ENCODE results near the gene MGST2.

DNA sequence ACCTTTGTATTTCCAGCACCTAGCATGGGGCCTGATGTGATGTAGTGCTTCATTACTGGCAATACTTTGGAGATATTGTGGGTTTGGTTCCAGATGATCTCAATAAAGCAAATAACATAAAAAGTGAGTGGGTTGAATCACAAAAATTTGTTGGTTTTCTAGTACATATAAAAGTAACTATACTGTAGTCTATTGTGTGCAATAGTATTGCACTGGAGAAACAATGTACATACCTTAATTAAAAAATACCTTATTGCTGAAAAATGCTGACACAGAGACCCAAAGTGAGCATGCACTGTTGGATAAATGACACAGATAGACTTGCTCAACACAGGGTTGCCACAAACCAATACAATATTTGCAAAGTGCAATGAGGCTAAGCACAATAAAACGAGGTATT lies 17.7 kb upstream of the MGST2 start:
- TF ChIP-seq, protein P1, sequence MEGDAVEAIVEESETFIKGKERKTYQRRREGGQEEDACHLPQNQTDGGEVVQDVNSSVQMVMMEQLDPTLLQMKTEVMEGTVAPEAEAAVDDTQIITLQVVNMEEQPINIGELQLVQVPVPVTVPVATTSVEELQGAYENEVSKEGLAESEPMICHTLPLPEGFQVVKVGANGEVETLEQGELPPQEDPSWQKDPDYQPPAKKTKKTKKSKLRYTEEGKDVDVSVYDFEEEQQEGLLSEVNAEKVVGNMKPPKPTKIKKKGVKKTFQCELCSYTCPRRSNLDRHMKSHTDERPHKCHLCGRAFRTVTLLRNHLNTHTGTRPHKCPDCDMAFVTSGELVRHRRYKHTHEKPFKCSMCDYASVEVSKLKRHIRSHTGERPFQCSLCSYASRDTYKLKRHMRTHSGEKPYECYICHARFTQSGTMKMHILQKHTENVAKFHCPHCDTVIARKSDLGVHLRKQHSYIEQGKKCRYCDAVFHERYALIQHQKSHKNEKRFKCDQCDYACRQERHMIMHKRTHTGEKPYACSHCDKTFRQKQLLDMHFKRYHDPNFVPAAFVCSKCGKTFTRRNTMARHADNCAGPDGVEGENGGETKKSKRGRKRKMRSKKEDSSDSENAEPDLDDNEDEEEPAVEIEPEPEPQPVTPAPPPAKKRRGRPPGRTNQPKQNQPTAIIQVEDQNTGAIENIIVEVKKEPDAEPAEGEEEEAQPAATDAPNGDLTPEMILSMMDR (conservative IDR thresholded peaks at IDR 0.05; ENCODE audit: low read length): no peak
- no peak for TF ChIP-seq EZH2phosphoT487 (IDR thresholded peaks at IDR 0.05; ENCODE audit: borderline replicate concordance)
